Measurements from ENCODE around the gene AKR1B1.

Gene AKR1B1

GRCh38 chr7:134429481-134429880 lies 29.4 kb downstream of the AKR1B1 start:
- no peaks in the 10 kb centered on the region for H3K27me3 ChIP-seq (ENCODE audit: control insufficient read depth, insufficient read depth, low read length)
- no peaks in the 10 kb centered on the region for H3K9me3 ChIP-seq (ENCODE audit: control insufficient read depth, low read depth, low read length)
- H3K4me1 ChIP-seq (ENCODE audit: control insufficient read depth, low read depth, low read length) = peaks cover 5% of the 10 kb centered on the region
- no peaks in the 10 kb centered on the region for H3K36me3 ChIP-seq (ENCODE audit: control insufficient read depth, low read depth, low read length)
- H3K4me3 ChIP-seq (ENCODE audit: low read length) = no peak overlapping the region
- no peak overlapping the region for H3K27ac ChIP-seq (ENCODE audit: low read length)
- no peak overlapping the region for H3K9ac ChIP-seq (ENCODE audit: low read length)

- Histone ChIP-seq H3K9me3 (ENCODE audit: control insufficient read depth, low read depth, low read length) (no peaks in the 10 kb centered on the region), H3K4me1 (ENCODE audit: control insufficient read depth, low read depth, low read length) (peaks cover 5% of the 10 kb centered on the region), H3K9ac (ENCODE audit: low read length) (no peak overlapping the region), H3K27me3 (ENCODE audit: control insufficient read depth, insufficient read depth, low read length) (no peaks in the 10 kb centered on the region), H3K27ac (ENCODE audit: low read length) (no peak overlapping the region), H3K4me3 (ENCODE audit: low read length) (no peak overlapping the region), H3K36me3 (ENCODE audit: control insufficient read depth, low read depth, low read length) (no peaks in the 10 kb centered on the region)
Observed at GRCh38 chr7:134428942-134429341, 30.0 kb downstream of the AKR1B1 start.

DNA sequence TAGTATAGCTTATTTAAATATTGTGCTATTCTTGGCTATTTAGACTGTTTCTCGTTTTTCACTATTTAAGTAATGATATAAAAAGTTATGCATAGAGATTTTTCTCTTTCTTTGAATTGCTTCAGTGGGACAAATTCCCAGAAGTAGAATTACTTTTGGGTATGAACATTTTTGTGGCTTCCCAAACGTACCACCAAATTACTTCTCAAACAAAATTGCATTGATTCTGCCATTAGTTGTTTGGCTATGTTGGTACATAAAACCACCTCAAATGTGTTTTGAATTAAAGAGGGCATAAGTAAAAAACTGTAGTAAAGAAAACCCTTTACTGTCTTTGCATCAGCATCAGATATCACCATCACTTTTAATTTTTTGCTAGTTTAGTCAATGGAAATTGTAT lies 31.0 kb downstream of the AKR1B1 start:
- Histone ChIP-seq H3K9me3 (ENCODE audit: control insufficient read depth, low read depth, low read length) (no peaks in the 10 kb centered on the region), H3K4me3 (ENCODE audit: low read length) (no peak overlapping the region), H3K4me1 (ENCODE audit: control insufficient read depth, low read depth, low read length) (peaks cover 2% of the 10 kb centered on the region), H3K9ac (ENCODE audit: low read length) (no peak overlapping the region), H3K27me3 (ENCODE audit: control insufficient read depth, insufficient read depth, low read length) (no peaks in the 10 kb centered on the region), H3K27ac (ENCODE audit: low read length) (no peak overlapping the region), H3K36me3 (ENCODE audit: control insufficient read depth, low read depth, low read length) (no peaks in the 10 kb centered on the region)

DNA sequence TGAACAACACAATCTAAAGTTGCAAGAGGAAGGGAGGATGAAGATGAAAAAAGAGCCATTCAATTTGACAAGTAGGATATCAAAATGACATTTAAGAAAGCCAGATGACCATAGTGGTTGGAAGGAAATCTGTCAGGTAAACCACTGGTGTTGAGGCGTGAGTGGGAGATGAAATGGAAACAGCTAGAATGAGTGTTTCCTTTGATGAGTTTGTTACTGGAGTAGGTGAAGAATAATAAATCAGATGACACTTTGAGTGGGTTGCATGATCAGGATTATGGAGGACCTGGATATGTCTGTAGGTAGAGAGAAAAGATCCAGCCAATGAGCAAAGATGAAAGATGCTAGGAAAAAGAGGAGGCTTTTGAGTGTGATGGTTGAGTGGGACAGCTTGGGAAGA lies 33.1 kb downstream of the AKR1B1 start:
- H3K9me3 ChIP-seq (ENCODE audit: control insufficient read depth, low read depth, low read length) = no peaks in the 10 kb centered on the region
- no peaks in the 10 kb centered on the region for H3K4me1 ChIP-seq (ENCODE audit: control insufficient read depth, low read depth, low read length)
- H3K36me3 ChIP-seq (ENCODE audit: control insufficient read depth, low read depth, low read length) = no peaks in the 10 kb centered on the region
- H3K9ac ChIP-seq (ENCODE audit: low read length) = no peak overlapping the region
- no peak overlapping the region for H3K4me3 ChIP-seq (ENCODE audit: low read length)
- no peak overlapping the region for H3K27ac ChIP-seq (ENCODE audit: low read length)
- no peaks in the 10 kb centered on the region for H3K27me3 ChIP-seq (ENCODE audit: control insufficient read depth, insufficient read depth, low read length)

GRCh38 chr7:134422638-134423037 lies 36.3 kb downstream of the AKR1B1 start:
- no peaks in the 10 kb centered on the region for H3K36me3 ChIP-seq (ENCODE audit: control insufficient read depth, low read depth, low read length)
- H3K4me1 ChIP-seq (ENCODE audit: control insufficient read depth, low read depth, low read length) = no peaks in the 10 kb centered on the region
- H3K9ac ChIP-seq (ENCODE audit: low read length) = no peak overlapping the region

DNA sequence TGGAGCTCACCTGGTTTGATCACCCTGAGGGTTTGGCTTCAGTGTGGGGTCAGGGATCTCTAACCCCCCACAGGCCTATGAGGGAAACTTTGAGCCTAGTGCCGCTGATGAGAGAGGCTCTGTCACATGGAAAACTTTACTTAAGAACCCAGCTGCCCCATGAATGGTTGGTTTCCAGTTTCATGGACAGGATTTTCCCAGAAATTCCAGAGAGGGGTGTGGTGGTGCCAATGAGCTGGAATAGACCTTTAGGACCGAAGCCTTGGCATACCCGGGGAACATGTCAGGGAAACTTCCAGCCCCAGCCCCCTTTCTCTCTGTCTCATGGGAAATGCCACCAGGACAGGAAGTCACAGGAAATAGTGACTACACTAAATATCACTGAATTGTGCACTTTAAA lies 36.9 kb downstream of the AKR1B1 start:
- Histone ChIP-seq H3K27ac (ENCODE audit: low read length) (no peak overlapping the region), H3K4me3 (ENCODE audit: low read length) (no peak overlapping the region), H3K9ac (ENCODE audit: low read length) (no peak overlapping the region), H3K9me3 (ENCODE audit: control insufficient read depth, low read depth, low read length) (no peaks in the 10 kb centered on the region), H3K4me1 (ENCODE audit: control insufficient read depth, low read depth, low read length) (no peaks in the 10 kb centered on the region), H3K27me3 (ENCODE audit: control insufficient read depth, insufficient read depth, low read length) (no peaks in the 10 kb centered on the region), H3K36me3 (ENCODE audit: control insufficient read depth, low read depth, low read length) (no peaks in the 10 kb centered on the region)

More at GRCh38 chr7:134422638-134423037, 36.3 kb downstream of the AKR1B1 start:
- no peaks in the 10 kb centered on the region for H3K9me3 ChIP-seq (ENCODE audit: control insufficient read depth, low read depth, low read length)
- no peak overlapping the region for H3K4me3 ChIP-seq (ENCODE audit: low read length)
- no peaks in the 10 kb centered on the region for H3K27me3 ChIP-seq (ENCODE audit: control insufficient read depth, insufficient read depth, low read length)
- H3K27ac ChIP-seq (ENCODE audit: low read length) = no peak overlapping the region

DNA sequence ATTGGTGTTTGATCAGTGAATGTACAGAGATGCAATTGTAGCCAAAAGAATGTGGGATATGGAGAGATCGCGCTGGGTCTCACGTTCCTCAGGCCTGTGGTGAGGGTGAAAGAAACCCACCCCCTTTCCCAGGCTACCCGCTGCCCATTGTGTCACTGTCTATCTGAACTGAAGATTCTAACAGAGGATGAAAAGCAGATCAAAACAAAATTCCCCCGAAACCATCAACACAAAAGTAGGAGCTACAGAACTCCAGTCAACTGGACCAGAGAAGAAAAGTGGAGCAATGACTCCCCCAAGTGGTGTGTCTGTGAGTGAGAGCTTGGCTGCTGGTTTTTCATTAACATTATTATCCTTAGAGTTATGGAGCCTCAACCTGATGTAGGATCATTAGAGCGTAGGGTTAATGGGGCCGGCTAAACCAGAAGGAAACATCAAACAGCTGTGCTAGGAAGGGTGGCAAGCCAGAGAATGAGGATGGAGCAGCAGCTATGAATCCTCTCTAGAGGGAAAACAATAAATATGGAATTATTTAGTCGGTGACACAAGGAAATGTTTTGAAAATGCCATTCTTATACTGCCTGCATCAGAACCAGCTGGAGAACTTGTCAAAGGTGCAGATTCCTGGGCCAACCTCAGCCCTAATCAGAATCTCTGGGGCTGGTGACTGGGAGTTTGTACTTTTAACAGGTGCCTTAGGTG lies 38.3 kb downstream of the AKR1B1 start:
- no peaks in the 10 kb centered on the region for H3K4me1 ChIP-seq (ENCODE audit: control insufficient read depth, low read depth, low read length)
- no peaks in the 10 kb centered on the region for H3K36me3 ChIP-seq (ENCODE audit: control insufficient read depth, low read depth, low read length)
- H3K9me3 ChIP-seq (ENCODE audit: control insufficient read depth, low read depth, low read length) = no peaks in the 10 kb centered on the region
- H3K9ac ChIP-seq (ENCODE audit: low read length) = no peak overlapping the region
- no peak overlapping the region for H3K27ac ChIP-seq (ENCODE audit: low read length)
- H3K27me3 ChIP-seq (ENCODE audit: control insufficient read depth, insufficient read depth, low read length) = no peaks in the 10 kb centered on the region
- no peak overlapping the region for H3K4me3 ChIP-seq (ENCODE audit: low read length)

GRCh38 chr7:134419875-134420274 lies 39.0 kb downstream of the AKR1B1 start:
- H3K9me3 ChIP-seq (ENCODE audit: control insufficient read depth, low read depth, low read length) = no peaks in the 10 kb centered on the region
- no peak overlapping the region for H3K4me3 ChIP-seq (ENCODE audit: low read length)
- no peaks in the 10 kb centered on the region for H3K36me3 ChIP-seq (ENCODE audit: control insufficient read depth, low read depth, low read length)
- H3K27me3 ChIP-seq (ENCODE audit: control insufficient read depth, insufficient read depth, low read length) = no peaks in the 10 kb centered on the region
- H3K4me1 ChIP-seq (ENCODE audit: control insufficient read depth, low read depth, low read length) = no peaks in the 10 kb centered on the region
- no peak overlapping the region for H3K9ac ChIP-seq (ENCODE audit: low read length)
- no peak overlapping the region for H3K27ac ChIP-seq (ENCODE audit: low read length)

DNA sequence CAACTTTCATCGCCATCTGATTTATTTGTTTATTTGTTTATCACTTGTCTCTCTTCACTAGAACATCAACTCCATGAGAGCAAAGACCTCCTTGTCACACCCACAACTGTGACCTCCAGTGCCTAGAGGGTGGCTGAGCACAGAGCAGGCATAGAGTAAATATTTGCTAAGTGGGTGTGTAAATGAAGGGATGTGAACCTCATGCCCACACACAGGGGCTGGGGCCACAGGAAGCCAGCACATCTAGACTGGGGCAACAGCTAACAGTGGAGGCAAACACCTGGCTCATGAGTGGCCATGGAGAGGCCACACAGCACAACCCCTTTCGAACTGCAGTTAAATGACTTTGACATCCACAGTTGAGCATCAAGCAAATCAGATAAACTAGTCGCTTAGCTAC lies 39.8 kb downstream of the AKR1B1 start:
- H3K27ac ChIP-seq (ENCODE audit: low read length) = no peak overlapping the region
- H3K4me3 ChIP-seq (ENCODE audit: low read length) = no peak overlapping the region
- no peaks in the 10 kb centered on the region for H3K36me3 ChIP-seq (ENCODE audit: control insufficient read depth, low read depth, low read length)
- no peaks in the 10 kb centered on the region for H3K4me1 ChIP-seq (ENCODE audit: control insufficient read depth, low read depth, low read length)
- H3K27me3 ChIP-seq (ENCODE audit: control insufficient read depth, insufficient read depth, low read length) = no peaks in the 10 kb centered on the region
- H3K9ac ChIP-seq (ENCODE audit: low read length) = no peak overlapping the region
- H3K9me3 ChIP-seq (ENCODE audit: control insufficient read depth, low read depth, low read length) = no peaks in the 10 kb centered on the region

DNA sequence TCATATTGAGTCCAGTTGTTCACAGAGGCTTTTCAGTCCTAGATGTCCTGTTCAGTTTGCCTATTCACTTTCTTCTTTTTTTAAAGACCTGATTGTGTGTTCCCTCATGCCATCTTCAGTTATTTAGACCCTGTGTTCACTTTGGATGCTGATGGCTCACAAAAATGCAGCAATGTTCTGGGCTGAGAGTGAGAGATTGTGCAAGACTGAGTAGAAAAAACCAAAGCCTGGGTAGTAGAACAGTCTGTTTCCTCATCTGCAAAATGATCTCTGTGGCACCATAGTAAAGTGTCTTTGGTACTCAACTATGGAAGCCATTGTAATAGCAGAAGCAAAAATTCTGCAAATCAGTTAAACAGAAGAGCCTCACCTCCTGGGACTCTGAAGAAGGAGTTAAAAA lies 43.2 kb downstream of the AKR1B1 start:
- H3K4me1 ChIP-seq (ENCODE audit: control insufficient read depth, low read depth, low read length) = no peaks in the 10 kb centered on the region
- H3K27me3 ChIP-seq (ENCODE audit: control insufficient read depth, insufficient read depth, low read length) = no peaks in the 10 kb centered on the region

DNA sequence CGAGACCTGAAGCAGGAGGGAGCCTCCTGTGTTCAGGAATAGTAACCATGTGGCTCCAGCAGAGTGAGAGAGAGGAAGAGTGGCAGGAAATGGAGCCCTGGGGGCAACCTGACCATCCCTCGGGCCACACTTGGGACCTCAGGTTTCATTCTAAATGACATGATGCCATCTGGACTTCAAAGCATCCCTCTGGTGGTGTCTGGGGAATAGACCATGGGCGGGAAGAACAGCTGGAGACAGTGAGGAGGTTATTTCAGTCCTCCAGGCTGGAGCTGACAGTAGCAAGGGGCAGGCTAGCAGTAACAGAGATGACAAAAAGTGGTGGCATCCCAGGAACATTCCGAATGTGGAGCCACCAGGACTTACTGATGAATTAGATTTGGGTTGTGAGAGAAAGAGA lies 44.8 kb downstream of the AKR1B1 start:
- no peak overlapping the region for H3K27ac ChIP-seq (ENCODE audit: low read length)
- H3K9ac ChIP-seq (ENCODE audit: low read length) = no peak overlapping the region
- no peaks in the 10 kb centered on the region for H3K4me1 ChIP-seq (ENCODE audit: control insufficient read depth, low read depth, low read length)
- H3K4me3 ChIP-seq (ENCODE audit: low read length) = no peak overlapping the region
- no peaks in the 10 kb centered on the region for H3K36me3 ChIP-seq (ENCODE audit: control insufficient read depth, low read depth, low read length)
- no peaks in the 10 kb centered on the region for H3K9me3 ChIP-seq (ENCODE audit: control insufficient read depth, low read depth, low read length)
- H3K27me3 ChIP-seq (ENCODE audit: control insufficient read depth, insufficient read depth, low read length) = no peaks in the 10 kb centered on the region

More for the DNA sequence above, 43.2 kb downstream of the AKR1B1 start:
- H3K9me3 ChIP-seq (ENCODE audit: control insufficient read depth, low read depth, low read length) = no peaks in the 10 kb centered on the region
- no peak overlapping the region for H3K4me3 ChIP-seq (ENCODE audit: low read length)
- no peak overlapping the region for H3K27ac ChIP-seq (ENCODE audit: low read length)
- no peaks in the 10 kb centered on the region for H3K36me3 ChIP-seq (ENCODE audit: control insufficient read depth, low read depth, low read length)
- no peak overlapping the region for H3K9ac ChIP-seq (ENCODE audit: low read length)

DNA sequence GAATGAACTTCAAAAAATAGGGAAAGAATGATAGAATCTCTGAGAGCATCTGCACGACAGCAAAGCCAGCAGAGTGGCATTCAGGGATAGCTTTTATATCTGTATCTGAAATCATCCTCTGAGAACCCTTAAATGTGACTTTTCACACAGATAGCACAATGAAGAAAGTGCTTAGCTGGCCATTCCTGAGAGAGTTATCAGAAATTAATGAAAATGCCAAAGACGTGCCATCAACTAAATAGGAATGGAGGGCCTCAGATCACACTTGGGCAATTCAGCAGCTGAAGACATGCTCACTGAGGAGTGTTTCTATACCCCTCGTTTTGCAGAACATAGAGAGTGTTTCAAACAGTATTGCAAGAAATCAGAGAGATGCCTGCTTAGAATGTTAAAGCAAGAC lies 51.6 kb downstream of the AKR1B1 start:
- no peaks in the 10 kb centered on the region for H3K9me3 ChIP-seq (ENCODE audit: control insufficient read depth, low read depth, low read length)
- H3K27ac ChIP-seq (ENCODE audit: low read length) = no peak overlapping the region
- no peak overlapping the region for H3K4me3 ChIP-seq (ENCODE audit: low read length)
- H3K4me1 ChIP-seq (ENCODE audit: control insufficient read depth, low read depth, low read length) = peaks cover 13% of the 10 kb centered on the region
- H3K36me3 ChIP-seq (ENCODE audit: control insufficient read depth, low read depth, low read length) = no peaks in the 10 kb centered on the region
- H3K9ac ChIP-seq (ENCODE audit: low read length) = no peak overlapping the region
- no peaks in the 10 kb centered on the region for H3K27me3 ChIP-seq (ENCODE audit: control insufficient read depth, insufficient read depth, low read length)
